ENCODE data around the gene STXBP5. TPM values are rescaled to one million over a fixed set of nuclear protein-coding genes. Genes with fewer than 3 reads are reported as not detected.
A peak's percentile ranks its signal among the peaks of the same experiment; 100 is the strongest.

The STXBP5 gene
- total and polyA plus RNA-seq, 2 of the 13 experiments (the other 11 are each of a cell fraction or from before 2014, with no cell fraction given), result 8.8 to 19.4 TPM

DNA sequence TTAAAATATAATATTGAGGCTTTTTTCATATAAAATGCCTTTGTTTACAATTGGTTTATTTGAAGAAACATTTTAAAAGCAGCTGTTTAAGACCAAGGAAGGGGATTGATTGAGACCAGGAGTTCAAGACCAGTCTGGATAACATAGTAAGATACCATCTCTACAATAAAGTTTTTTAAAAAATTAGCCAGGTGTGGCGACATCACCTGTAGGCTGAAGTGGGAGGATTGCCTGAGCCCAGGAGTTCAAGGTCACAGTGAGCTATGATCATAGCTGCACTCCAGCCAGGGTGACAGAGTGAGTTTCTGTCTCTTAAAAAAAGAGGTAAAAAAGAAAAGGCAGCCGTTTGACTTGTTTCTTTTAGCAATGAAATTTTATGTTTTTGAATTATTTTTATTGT is 117.0 kb downstream of the STXBP5 start (continued):
- no peak for TF ChIP-seq RFX3 (CRISPR knock-in tag; IDR thresholded peaks at IDR 0.05)
- TF ChIP-seq, protein P1, sequence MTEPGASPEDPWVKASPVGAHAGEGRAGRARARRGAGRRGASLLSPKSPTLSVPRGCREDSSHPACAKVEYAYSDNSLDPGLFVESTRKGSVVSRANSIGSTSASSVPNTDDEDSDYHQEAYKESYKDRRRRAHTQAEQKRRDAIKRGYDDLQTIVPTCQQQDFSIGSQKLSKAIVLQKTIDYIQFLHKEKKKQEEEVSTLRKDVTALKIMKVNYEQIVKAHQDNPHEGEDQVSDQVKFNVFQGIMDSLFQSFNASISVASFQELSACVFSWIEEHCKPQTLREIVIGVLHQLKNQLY (CRISPR knock-in tag; IDR thresholded peaks at IDR 0.05), result no peak

DNA sequence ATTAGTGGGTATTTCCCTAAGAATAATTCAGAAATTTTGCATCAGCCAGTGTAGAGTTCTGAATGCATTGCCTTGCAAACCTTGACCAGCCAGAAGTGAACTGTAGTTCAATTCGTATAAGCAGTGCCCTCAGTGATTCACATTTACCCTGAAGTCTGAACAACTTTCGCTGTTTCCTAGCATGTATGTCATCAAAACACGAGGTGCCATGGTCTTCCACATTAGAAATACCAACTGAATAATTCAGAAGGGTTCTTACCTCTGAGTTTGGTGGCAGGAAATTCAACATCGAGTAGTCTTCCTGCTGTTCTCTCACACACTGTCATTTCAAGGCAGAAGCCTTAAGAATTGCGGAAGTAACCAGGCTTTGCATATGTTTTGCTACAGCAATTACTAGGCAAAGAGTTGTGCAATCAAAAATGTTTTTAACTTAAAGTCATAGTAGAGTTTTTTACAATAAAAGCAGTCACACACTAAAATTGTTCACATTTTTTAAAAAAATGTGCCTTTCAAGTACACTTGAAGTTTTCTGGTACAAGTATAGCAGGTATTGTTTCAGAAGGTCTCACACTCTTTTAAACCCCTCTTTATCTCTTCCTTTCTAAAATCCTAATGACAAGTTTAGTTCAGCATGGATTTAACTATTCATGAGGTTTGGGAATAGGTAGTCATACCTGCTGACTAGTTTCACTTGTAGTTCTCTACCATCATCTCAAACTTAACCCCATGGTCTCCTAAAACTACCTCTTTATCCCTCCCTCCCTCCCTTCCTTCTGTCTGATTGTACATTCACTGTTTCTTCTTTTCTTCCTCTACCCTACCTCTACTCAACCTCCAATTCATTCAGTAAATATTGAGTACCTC is 118.3 kb downstream of the STXBP5 start:
- Histone ChIP-seq H4K20me1 (ENCODE audit: insufficient read depth, low read length) (no peaks in the 10 kb centered on the region; the same call in 1 of the 2 replicates), H3K36me3 (replicated peaks in 1 of 2; ENCODE audit: control insufficient read depth in 1 of 2, insufficient read depth in 2 of 2, low read length in 2 of 2) (peaks cover 5 to 25% of the 10 kb centered on the region in 2 experiments; a peak in 4 of 5 replicates), H3K27me3 (ENCODE audit: control insufficient read depth in 1 of 2, insufficient read depth in 2 of 2, low read length in 2 of 2) (no peaks in the 10 kb centered on the region), H3K79me2 (ENCODE audit: insufficient read depth, low read length) (no peaks in the 10 kb centered on the region), H3K4me3 (replicated peaks in 1 of 3; ENCODE audit: insufficient read depth in 1 of 3, low read depth in 2 of 3, low read length in 3 of 3) (no peak overlapping the region), H3K4me1 (ENCODE audit: insufficient read depth, low read length) (peaks cover 7% of the 10 kb centered on the region; the same call in 1 of the 2 replicates), H3K9me3 (ENCODE audit: low read length) (no peaks in the 10 kb centered on the region), H3K27ac (ENCODE audit: extremely low read length, insufficient read depth, low read length) (no peak overlapping the region), H3K9ac (ENCODE audit: insufficient read depth, low read depth, low read length) (no peak overlapping the region), H3K4me2 (ENCODE audit: low read depth, low read length) (no peak overlapping the region), H2AFZ (ENCODE audit: low read length) (no peak overlapping the region)
- BruUV-seq (replicated peaks), result no TSS peak
- ChIA-PET CTCF (ENCODE audit: low intra/inter-chr PET ratio, low total read pairs) (no interaction called here), POLR2A (no interaction called here)
- intact Hi-C loops (cut with micrococcal nuclease; ENCODE audit: unreplicated experiment), result no loop called here
- FAIRE-seq (no peak), ATAC-seq (no peak), DNase-seq (ENCODE audit: low spot score) (no peak)
- in situ Hi-C loops (cut with HindIII; ENCODE audit: extremely low pct_ligation_motif_present, low pct_unique_long_range_greater_than_20kb), result loop anchor here (25.0 kb wide), 1 partner anchor 1510 kb away; the partner anchor contains the start of gene FBXO30
- TF ChIP-seq, protein P2, sequence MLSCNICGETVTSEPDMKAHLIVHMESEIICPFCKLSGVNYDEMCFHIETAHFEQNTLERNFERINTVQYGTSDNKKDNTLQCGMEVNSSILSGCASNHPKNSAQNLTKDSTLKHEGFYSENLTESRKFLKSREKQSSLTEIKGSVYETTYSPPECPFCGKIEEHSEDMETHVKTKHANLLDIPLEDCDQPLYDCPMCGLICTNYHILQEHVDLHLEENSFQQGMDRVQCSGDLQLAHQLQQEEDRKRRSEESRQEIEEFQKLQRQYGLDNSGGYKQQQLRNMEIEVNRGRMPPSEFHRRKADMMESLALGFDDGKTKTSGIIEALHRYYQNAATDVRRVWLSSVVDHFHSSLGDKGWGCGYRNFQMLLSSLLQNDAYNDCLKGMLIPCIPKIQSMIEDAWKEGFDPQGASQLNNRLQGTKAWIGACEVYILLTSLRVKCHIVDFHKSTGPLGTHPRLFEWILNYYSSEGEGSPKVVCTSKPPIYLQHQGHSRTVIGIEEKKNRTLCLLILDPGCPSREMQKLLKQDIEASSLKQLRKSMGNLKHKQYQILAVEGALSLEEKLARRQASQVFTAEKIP (CRISPR knock-in tag; IDR thresholded peaks at IDR 0.05; ENCODE audit: borderline replicate concordance), result no peak
- TF ChIP-seq, protein P3, sequence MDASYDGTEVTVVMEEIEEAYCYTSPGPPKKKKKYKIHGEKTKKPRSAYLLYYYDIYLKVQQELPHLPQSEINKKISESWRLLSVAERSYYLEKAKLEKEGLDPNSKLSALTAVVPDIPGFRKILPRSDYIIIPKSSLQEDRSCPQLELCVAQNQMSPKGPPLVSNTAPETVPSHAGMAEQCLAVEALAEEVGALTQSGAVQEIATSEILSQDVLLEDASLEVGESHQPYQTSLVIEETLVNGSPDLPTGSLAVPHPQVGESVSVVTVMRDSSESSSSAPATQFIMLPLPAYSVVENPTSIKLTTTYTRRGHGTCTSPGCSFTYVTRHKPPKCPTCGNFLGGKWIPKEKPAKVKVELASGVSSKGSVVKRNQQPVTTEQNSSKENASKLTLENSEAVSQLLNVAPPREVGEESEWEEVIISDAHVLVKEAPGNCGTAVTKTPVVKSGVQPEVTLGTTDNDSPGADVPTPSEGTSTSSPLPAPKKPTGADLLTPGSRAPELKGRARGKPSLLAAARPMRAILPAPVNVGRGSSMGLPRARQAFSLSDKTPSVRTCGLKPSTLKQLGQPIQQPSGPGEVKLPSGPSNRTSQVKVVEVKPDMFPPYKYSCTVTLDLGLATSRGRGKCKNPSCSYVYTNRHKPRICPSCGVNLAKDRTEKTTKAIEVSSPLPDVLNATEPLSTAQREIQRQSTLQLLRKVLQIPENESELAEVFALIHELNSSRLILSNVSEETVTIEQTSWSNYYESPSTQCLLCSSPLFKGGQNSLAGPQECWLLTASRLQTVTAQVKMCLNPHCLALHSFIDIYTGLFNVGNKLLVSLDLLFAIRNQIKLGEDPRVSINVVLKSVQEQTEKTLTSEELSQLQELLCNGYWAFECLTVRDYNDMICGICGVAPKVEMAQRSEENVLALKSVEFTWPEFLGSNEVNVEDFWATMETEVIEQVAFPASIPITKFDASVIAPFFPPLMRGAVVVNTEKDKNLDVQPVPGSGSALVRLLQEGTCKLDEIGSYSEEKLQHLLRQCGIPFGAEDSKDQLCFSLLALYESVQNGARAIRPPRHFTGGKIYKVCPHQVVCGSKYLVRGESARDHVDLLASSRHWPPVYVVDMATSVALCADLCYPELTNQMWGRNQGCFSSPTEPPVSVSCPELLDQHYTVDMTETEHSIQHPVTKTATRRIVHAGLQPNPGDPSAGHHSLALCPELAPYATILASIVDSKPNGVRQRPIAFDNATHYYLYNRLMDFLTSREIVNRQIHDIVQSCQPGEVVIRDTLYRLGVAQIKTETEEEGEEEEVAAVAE (CRISPR knock-in tag; IDR thresholded peaks at IDR 0.05; ENCODE audit: borderline replicate concordance), result no peak
- TF ChIP-seq CEBPB (IDR thresholded peaks at IDR 0.05; ENCODE audit: borderline replicate concordance, low read depth, low read length), result peak; percentile 44; the same call in 1 of the 2 replicates
- 92% methylated on average over 5 of the region's 5 CpGs for WGBS (ENCODE audit: low lambda C conversion rate)
